ENCODE data around the gene ZRANB1. TPM values are rescaled to one million over a fixed set of nuclear protein-coding genes. Genes with fewer than 3 reads are reported as not detected.

ZRANB1 gene
- total RNA-seq, 2 experiments from 2014 or later, result 21.2 to 22.2 TPM

DNA sequence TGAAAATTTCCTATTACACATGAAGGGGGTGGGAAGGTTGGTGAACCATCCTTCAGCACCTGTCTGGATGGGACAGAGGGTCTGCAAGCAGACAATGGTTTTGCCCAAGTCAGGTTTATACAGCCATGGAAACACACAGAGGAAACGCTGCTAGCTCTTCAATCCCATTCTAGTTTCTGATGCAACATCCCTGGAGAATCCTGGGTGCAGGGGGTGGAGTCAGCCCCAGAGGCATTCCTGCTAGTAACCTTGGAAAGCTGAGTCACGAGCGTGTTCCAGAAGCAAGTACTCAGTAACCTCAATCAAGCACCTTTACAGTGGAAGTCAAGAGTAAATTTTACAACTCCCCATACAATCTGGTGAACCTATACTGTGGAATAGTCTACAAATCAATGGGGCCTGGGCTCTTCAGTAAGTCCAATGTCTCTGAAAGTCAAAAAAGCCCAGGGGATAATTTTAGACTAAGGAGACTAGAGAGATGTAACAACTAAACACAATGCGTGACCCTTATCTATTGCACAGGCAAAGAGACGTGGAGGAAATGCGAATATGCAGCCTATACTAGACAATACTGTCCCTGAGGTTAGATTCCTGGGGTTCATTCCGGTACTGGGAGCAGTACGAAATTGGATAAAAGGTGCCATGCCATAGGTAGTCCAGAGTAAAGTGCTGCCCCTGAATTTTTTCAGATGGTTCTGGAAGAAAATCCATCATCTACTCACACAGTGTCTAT is 95.4 kb downstream of the ZRANB1 start:
- TF ChIP-seq, protein P1, sequence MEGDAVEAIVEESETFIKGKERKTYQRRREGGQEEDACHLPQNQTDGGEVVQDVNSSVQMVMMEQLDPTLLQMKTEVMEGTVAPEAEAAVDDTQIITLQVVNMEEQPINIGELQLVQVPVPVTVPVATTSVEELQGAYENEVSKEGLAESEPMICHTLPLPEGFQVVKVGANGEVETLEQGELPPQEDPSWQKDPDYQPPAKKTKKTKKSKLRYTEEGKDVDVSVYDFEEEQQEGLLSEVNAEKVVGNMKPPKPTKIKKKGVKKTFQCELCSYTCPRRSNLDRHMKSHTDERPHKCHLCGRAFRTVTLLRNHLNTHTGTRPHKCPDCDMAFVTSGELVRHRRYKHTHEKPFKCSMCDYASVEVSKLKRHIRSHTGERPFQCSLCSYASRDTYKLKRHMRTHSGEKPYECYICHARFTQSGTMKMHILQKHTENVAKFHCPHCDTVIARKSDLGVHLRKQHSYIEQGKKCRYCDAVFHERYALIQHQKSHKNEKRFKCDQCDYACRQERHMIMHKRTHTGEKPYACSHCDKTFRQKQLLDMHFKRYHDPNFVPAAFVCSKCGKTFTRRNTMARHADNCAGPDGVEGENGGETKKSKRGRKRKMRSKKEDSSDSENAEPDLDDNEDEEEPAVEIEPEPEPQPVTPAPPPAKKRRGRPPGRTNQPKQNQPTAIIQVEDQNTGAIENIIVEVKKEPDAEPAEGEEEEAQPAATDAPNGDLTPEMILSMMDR (IDR thresholded peaks at IDR 0.05), result no peak
- no peaks in the 10 kb centered on the region for H3K9me3 ChIP-seq (ENCODE audit: control insufficient read depth in 1 of 2, insufficient read depth in 1 of 2, low read length in 2 of 2)
- DNase-seq (no peak), ATAC-seq (ENCODE audit: poor library complexity) (no peak)
- no peak overlapping the region for H3K4me3 ChIP-seq (ENCODE audit: low read length)
- H3K36me3 ChIP-seq (ENCODE audit: insufficient read depth, low read length), result no peaks in the 10 kb centered on the region
- H3K4me1 ChIP-seq (ENCODE audit: insufficient read depth, low read length), result no peaks in the 10 kb centered on the region
- Mint-ChIP-seq H3K9me3 (no peaks in the 10 kb centered on the region), H3K27me3 (peaks cover 3% of the 10 kb centered on the region), H3K27ac (no peak overlapping the region), H3K4me1 (ENCODE audit: low read depth) (no peaks in the 10 kb centered on the region), H3K4me3 (no peak overlapping the region), H3K36me3 (ENCODE audit: low read depth) (no peaks in the 10 kb centered on the region)
- H3K27me3 ChIP-seq (ENCODE audit: control insufficient read depth in 1 of 2, insufficient read depth in 2 of 2, low read length in 2 of 2), result peaks cover 0 to 2% of the 10 kb centered on the region in 2 experiments
- ChIA-PET CTCF (no interaction called here), POLR2A (no interaction called here)
- no peak overlapping the region for H3K27ac ChIP-seq (ENCODE audit: low read depth in 1 of 2, low read length in 2 of 2)
- intact Hi-C loops (cut with DNase I, micrococcal nuclease), result no loop called here

Small RNAs within 50 kb of the gene (microRNA-seq; reads per million reads assigned to microRNA genes)
- not detected for gene MIR4296 (ENCODE audit: borderline microRNAs expressed, borderline replicate concordance)

Other genes starting within 250 kb of the ZRANB1 start
- 10 to 100 TPM; 32.9 to 33.6 TPM for gene FAM53B, start 197.7 kb upstream of the ZRANB1 start, total RNA-seq
- 10 to 100 TPM; 14.4 to 16.7 TPM for gene EEF1AKMT2, start 150.2 kb upstream of the ZRANB1 start, total RNA-seq
- gene ABRAXAS2, start 140.3 kb upstream of the ZRANB1 start, total RNA-seq, result 1 to 10 TPM; 6.4 to 7.5 TPM
- under 1 TPM in 1 of 2 experiments, not detected in 1; 0.17 TPM for gene CTBP2, start 218.4 kb downstream of the ZRANB1 start, total RNA-seq